Measurements from ENCODE around the gene MLF2. TPM values are rescaled to one million over a fixed set of nuclear protein-coding genes. Genes with fewer than 3 reads are reported as not detected.
"Not testable (repeated sequence)": the region's sequence is repeated elsewhere in the genome, so short reads cannot be mapped to it uniquely, and the experiment has no call there.

Gene MLF2
- total RNA-seq, 1 experiment from 2014 or later = 309 TPM

GRCh38 chr12:6716874-6717437 lies 36.0 kb downstream of the MLF2 start:
- BruUV-seq (replicated peaks) = TSS peak; percentile 99
- CTCF ChIA-PET = interaction anchor here (0.6 kb wide), 1 partner anchor 28 kb away, joined by 4 read pairs; the partner anchor contains the start of gene ZNF384

DNA sequence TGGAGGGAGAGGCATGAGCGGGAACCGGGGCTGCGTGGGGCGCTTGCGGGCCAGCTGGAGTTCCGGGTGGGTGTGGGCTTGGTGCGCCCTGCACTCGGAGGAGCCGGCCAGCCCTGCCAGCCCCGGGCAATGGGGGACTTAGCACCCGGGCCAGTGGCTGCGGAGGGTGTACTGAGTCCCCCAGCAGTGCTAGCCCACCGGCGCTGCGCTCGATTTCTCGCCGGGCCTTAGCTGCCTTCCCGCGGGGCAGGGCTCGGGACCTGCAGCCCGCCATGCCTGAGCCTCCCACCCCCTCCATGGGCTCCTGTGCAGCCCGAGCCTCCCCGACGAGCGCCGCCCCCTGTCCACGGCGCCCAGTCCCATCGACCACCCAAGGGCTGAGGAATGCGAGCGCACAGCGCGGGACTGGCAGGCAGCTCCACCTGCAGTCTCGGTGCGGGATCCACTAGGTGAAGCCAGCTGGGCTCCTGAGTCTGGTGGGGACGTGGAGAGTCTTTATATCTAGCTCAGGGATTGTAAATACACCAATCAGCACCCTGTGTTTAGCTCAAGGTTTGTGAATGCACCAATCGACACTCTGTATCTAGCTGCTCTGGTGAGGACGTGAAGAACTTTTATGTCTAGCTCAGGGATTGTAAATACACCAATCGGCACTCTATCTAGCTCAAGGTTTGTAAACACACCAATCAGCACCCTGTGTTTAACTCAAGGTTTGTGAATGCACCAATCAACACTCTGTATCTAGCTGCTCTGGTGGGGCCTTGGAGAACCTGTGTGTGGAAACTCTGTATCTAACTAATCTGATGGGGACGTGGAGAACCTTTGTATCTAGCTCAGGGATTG lies 36.7 kb downstream of the MLF2 start:
- H3K9me3 ChIP-seq (ENCODE audit: control insufficient read depth in 1 of 2, insufficient read depth in 1 of 2, low read depth in 1 of 2, low read length in 2 of 2); H3K27ac ChIP-seq (ENCODE audit: low read depth, low read length); H3K9ac ChIP-seq (ENCODE audit: low read length); H3K4me2 ChIP-seq (ENCODE audit: low read length); H4K20me1 ChIP-seq (ENCODE audit: insufficient read depth); intact Hi-C loops (cut with micrococcal nuclease); H3K9me2 ChIP-seq (ENCODE audit: insufficient read depth); H3K4me3 ChIP-seq (replicated peaks in 1 of 2; ENCODE audit: low read depth in 1 of 2, low read length in 2 of 2); H3K36me3 ChIP-seq (ENCODE audit: control insufficient read depth in 1 of 2, insufficient read depth in 2 of 2, low read length in 2 of 2); RAD21 ChIA-PET (ENCODE audit: low non-redundant PET in 1 of 2, low total read pairs in 2 of 2, uncharacterized antibody in 2 of 2, unreplicated experiment in 2 of 2); H3K27me3 ChIP-seq (ENCODE audit: insufficient read depth, low read length); ATAC-seq; H3K4me1 ChIP-seq (ENCODE audit: control insufficient read depth in 1 of 2, insufficient read depth in 2 of 2, low read length in 2 of 2); BruUV-seq (replicated peaks); DNase-seq (ENCODE audit: low read depth, low spot score); H3K79me2 ChIP-seq (ENCODE audit: insufficient read depth, low read length); H2AFZ ChIP-seq (ENCODE audit: low read depth, low read length, poor library complexity, severe bottlenecking): not testable (repeated sequence)
- POLR2A ChIA-PET = interaction anchor here (1.7 kb wide), 1 partner anchor 182 kb away, joined by 4 read pairs; no protein-coding TSS in a partner anchor
- CTCF ChIA-PET = interaction anchor here (0.6 kb wide), 1 partner anchor 27 kb away, joined by 4 read pairs; the partner anchor contains the start of gene ZNF384

More at GRCh38 chr12:6716874-6717437, 36.0 kb downstream of the MLF2 start:
- H3K4me2 ChIP-seq (ENCODE audit: low read length) = no peak overlapping the region
- no peak overlapping the region for H3K27ac ChIP-seq (ENCODE audit: low read depth, low read length)
- no peak for DNase-seq (ENCODE audit: low read depth, low spot score)
- H3K4me1 ChIP-seq (ENCODE audit: control insufficient read depth in 1 of 2, insufficient read depth in 2 of 2, low read length in 2 of 2) = no peaks in the 10 kb centered on the region
- RAD21 ChIA-PET (ENCODE audit: low non-redundant PET in 1 of 2, low total read pairs in 2 of 2, uncharacterized antibody in 2 of 2, unreplicated experiment in 2 of 2) = no interaction called here
- H3K9me2 ChIP-seq (ENCODE audit: insufficient read depth) = no peaks in the 10 kb centered on the region
- no peaks in the 10 kb centered on the region for H3K9me3 ChIP-seq (ENCODE audit: control insufficient read depth in 1 of 2, insufficient read depth in 1 of 2, low read depth in 1 of 2, low read length in 2 of 2)
- POLR2A ChIA-PET = no interaction called here
- no peak overlapping the region for H3K9ac ChIP-seq (ENCODE audit: low read length)
- no peak for TF ChIP-seq ELF1 (IDR thresholded peaks at IDR 0.05; ENCODE audit: borderline replicate concordance, low read depth)
- TF ChIP-seq POLR2A (IDR thresholded peaks at IDR 0.05; ENCODE audit: borderline replicate concordance, extremely low read depth, insufficient read depth, insufficient read length) = peak; percentile 64
- ATAC-seq = no peak
- H3K4me3 ChIP-seq (replicated peaks in 1 of 2; ENCODE audit: low read depth in 1 of 2, low read length in 2 of 2) = no peak overlapping the region
- H4K20me1 ChIP-seq (ENCODE audit: insufficient read depth) = no peaks in the 10 kb centered on the region
- H2AFZ ChIP-seq (ENCODE audit: low read depth, low read length, poor library complexity, severe bottlenecking) = no peak overlapping the region
- intact Hi-C loops (cut with micrococcal nuclease) = no loop called here
- H3K36me3 ChIP-seq (ENCODE audit: control insufficient read depth in 1 of 2, insufficient read depth in 2 of 2, low read length in 2 of 2) = no peaks in the 10 kb centered on the region
- H3K79me2 ChIP-seq (ENCODE audit: insufficient read depth, low read length) = no peaks in the 10 kb centered on the region
- H3K27me3 ChIP-seq (ENCODE audit: insufficient read depth, low read length) = no peaks in the 10 kb centered on the region

All from HCT116 (cell line).